ENCODE data around the gene CCNB1IP1.

The CCNB1IP1 gene

GRCh38 chr14:20329355-20329754 lies 3.7 kb downstream of the CCNB1IP1 start:
- no peak for ATAC-seq
- TF ChIP-seq POU6F1 (CRISPR knock-in tag; IDR thresholded peaks at IDR 0.05; ENCODE audit: borderline replicate concordance, low read depth): no peak
- no peak for TF ChIP-seq ZFP30 (CRISPR knock-in tag; IDR thresholded peaks at IDR 0.05)
- TF ChIP-seq ESRRG (CRISPR knock-in tag; IDR thresholded peaks at IDR 0.05): no peak
- no peak for TF ChIP-seq SNAI2 (CRISPR knock-in tag; IDR thresholded peaks at IDR 0.05)
- TF ChIP-seq CSDC2 (CRISPR knock-in tag; IDR thresholded peaks at IDR 0.05): no peak
- TF ChIP-seq ZC3H10 (CRISPR knock-in tag; IDR thresholded peaks at IDR 0.05): no peak
- no peak for TF ChIP-seq ZNF8 (CRISPR knock-in tag; IDR thresholded peaks at IDR 0.05)
- TF ChIP-seq TOX (CRISPR knock-in tag; IDR thresholded peaks at IDR 0.05; ENCODE audit: borderline replicate concordance): no peak
- no peak for TF ChIP-seq TCF4 (CRISPR knock-in tag; IDR thresholded peaks at IDR 0.05; ENCODE audit: borderline replicate concordance)
- no peak for TF ChIP-seq ISL1 (CRISPR knock-in tag; IDR thresholded peaks at IDR 0.05)

GRCh38 chr14:20328705-20329104 lies 4.4 kb downstream of the CCNB1IP1 start:
- ATAC-seq: no peak

More at GRCh38 chr14:20328705-20329104, 4.4 kb downstream of the CCNB1IP1 start:
- TF ChIP-seq CSDC2 (CRISPR knock-in tag; IDR thresholded peaks at IDR 0.05) (no peak), SNAI2 (CRISPR knock-in tag; IDR thresholded peaks at IDR 0.05) (no peak), ZFP3 (CRISPR knock-in tag; IDR thresholded peaks at IDR 0.05) (no peak), OSR1 (CRISPR knock-in tag; IDR thresholded peaks at IDR 0.05) (no peak), TOX (CRISPR knock-in tag; IDR thresholded peaks at IDR 0.05; ENCODE audit: borderline replicate concordance) (no peak), ZNF8 (CRISPR knock-in tag; IDR thresholded peaks at IDR 0.05) (no peak), POU6F1 (CRISPR knock-in tag; IDR thresholded peaks at IDR 0.05; ENCODE audit: borderline replicate concordance, low read depth) (no peak), ZC3H10 (CRISPR knock-in tag; IDR thresholded peaks at IDR 0.05) (no peak), ARNTL (CRISPR knock-in tag; IDR thresholded peaks at IDR 0.05; ENCODE audit: borderline replicate concordance, low read depth) (no peak), PPARA (CRISPR knock-in tag; IDR thresholded peaks at IDR 0.05; ENCODE audit: borderline replicate concordance) (no peak), TSHZ2 (CRISPR knock-in tag; IDR thresholded peaks at IDR 0.05) (no peak), PATZ1 (CRISPR knock-in tag; IDR thresholded peaks at IDR 0.05; ENCODE audit: borderline replicate concordance) (no peak), ESRRG (CRISPR knock-in tag; IDR thresholded peaks at IDR 0.05) (no peak)

All from SK-N-SH treated with all-trans-retinoic acid at 6 μM for 48 hours (cell line).